SKM-1 treated with dmso at 0.1 percent for 144 hours (cell line): ENCODE data around the gene DNAJB11.
A peak's percentile ranks its signal among the peaks of the same experiment; 100 is the strongest.
"Not testable (repeated sequence)": the region's sequence is repeated elsewhere in the genome, so short reads cannot be mapped to it uniquely, and the experiment has no call there.

Source experiments
- DNase-seq: peaks from one replicate; lab custom pipeline; 2025; ENCODE audit not compliant: unreplicated experiment; lab: John Stamatoyannopoulos, UW

DNAJB11 gene

DNA sequence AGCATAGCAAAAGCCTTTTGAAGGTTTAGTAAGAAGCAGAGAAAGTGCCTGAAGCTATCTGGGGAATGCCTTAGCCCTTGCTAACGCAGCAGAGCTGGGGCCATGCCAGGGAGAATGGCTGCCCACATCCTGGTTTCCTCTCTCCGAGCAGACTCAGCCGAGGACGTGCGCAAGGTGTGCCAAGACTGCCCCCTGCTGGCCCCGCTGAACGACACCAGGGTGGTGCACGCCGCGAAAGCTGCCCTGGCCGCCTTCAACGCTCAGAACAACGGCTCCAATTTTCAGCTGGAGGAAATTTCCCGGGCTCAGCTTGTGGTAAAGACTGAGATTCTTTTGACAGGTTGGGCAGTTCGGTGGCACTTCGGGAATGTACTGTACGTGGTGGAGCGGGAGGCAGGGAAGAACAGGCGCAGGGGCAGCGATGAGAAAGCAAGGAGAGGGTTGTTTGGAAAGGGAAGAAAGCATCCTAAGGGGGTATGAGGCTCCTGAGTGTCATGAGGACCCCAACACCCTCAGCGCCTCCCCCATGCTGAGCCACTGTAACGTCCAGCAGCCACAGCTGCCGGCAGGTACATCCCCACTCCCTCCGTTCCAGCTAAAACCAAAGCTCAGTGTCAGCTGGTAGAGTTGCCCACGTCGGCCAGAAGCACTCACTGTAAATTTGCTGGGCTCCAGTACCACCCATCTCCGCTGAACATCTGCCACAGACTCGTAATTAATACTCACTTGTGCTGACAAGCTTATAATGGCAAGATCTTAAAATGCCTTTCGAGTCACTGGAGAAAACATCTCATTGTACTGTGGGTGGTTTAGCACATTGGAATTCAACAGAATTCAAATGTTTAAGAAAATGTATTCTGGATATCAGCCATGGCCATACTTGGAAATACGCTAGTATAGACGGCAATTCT is 46.8 kb downstream of the DNAJB11 start:
- DNase-seq, result peak; percentile 82

DNA sequence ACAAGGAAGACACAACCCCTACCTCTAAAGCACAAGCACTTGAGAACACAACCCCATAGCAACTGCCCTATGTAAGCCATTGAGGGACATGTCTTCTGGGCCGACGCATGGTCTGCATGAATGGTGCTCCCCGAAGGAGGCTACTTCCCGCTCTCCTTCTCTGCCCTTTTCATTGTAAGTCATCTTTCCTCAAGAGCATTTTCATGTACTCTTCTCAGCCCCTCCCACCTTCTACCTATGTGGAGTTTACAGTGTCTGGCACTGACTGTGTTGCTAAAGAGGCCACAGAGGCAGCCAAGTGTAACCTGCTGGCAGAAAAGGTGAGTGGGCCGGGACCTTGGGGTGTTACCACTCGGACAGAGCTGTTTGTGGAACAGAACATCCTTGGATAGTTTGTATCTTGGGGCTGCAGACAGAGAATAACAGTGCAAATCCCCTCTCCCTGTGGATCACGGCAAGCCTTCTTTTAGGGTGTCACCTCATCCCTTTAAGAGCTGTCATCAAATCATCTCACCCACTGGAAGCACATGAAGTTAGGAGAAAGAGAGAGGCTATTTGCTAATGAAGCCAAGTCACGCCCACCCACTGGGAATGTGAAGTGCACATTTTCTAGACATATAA is 47.9 kb downstream of the DNAJB11 start:
- no peak for DNase-seq

DNA sequence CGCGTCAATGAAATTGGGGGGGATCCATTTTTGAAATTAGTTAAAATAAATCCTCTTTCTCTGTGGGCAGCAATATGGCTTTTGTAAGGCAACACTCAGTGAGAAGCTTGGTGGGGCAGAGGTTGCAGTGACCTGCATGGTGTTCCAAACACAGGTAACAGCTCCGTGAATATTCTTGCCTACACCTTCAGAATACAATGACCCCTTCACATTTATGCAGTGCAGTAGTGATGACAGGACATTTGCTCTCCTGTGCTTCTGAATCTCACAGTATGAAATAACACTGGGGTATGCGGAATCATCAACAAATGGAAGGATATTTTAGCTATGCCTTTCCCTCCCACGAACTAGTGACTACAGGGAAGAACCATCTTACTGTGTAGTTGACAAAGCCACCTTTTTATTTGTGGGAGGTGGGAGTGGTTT is 49.3 kb downstream of the DNAJB11 start:
- no peak for DNase-seq

DNA sequence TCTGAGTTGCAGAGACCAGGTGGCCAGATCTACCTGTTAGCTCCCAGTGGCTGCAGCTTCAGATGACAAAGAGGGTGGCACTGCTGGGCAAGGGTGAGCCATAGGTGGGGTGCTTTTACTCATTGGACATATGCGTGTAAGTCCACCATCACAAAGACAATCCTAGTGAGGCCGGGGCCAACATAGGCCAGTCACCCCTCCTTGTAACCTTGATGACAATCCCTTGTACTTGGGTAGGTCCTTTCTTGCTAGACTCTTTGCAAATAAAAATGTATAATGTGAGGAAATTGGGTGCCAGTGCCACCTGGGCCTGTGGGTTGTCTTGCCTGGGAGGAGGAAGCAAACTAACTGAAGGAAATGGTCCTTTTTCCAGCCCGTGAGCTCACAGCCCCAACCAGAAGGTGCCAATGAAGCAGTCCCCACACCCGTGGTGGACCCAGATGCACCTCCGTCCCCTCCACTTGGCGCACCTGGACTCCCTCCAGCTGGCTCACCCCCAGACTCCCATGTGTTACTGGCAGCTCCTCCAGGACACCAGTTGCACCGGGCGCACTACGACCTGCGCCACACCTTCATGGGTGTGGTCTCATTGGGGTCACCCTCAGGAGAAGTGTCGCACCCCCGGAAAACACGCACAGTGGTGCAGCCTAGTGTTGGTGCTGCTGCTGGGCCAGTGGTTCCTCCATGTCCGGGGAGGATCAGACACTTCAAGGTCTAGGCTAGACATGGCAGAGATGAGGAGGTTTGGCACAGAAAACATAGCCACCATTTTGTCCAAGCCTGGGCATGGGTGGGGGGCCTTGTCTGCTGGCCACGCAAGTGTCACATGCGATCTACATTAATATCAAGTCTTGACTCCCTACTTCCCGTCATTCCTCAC is 49.9 kb downstream of the DNAJB11 start:
- DNase-seq, result no peak

DNA sequence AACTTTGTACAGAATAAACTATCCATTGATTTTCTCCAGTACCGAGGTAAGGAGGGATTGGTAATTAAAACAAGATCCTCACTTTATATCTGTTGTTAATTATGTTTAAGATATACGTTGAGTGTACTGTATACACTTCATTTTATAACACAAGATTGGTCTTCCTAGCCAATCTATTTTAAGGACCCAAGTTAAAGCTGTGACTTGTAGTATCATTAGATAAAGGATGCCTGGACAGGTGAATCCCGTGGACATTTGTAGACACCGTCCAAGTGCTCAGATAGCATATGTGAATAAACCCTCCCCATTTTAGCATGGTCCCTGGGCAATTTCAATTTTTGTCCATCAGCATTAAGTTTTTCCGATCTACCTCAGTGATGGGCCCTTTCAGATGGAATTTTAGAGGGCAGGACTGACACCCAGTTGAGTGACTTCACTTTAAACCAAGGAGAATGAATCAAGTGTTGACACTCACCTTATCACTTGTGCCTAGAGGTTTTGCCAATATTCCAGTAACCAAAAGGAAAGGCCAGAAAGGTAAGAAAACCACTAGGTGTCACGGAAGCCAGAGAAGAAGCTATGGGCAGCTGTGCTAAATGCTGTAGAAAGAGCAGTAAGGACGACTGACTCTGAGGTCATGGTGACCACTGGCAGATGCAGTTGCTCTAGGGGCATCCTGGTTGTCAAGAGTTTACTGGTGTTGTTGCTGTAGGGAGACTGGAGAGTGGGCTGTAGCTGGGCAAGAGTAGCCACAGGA is 51.6 kb downstream of the DNAJB11 start:
- no peak for DNase-seq

DNA sequence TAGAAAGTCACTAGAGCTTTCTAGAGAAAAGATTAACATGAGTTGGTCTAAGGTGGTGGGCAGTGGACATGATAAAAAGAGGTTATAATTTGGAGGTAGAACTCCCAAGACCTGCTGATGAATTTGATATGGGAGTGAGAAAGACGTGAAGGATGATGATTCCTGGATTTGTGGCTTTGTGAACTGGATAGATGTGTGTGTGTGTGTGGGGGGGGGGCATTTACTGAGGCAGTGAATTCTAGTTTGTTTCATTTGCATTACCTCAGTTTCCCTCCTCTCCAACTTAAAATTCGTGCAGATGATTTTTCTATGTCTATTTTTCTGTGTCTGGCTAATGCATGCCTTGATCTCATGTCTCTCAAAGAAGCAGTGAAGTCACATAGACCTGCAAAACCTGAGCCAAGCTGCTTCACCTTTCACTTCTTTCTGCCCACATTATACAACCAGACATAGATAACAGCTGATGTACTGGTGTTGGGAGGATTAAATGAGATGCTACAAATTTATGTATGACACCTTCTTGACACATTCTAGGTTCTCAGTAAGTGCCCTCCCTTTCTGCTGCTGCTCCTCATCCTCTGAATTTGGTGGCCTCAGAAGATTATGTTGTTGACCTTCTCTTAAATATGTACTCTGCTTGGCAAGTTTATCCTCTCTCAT is 52.3 kb downstream of the DNAJB11 start:
- no peak for DNase-seq

DNA sequence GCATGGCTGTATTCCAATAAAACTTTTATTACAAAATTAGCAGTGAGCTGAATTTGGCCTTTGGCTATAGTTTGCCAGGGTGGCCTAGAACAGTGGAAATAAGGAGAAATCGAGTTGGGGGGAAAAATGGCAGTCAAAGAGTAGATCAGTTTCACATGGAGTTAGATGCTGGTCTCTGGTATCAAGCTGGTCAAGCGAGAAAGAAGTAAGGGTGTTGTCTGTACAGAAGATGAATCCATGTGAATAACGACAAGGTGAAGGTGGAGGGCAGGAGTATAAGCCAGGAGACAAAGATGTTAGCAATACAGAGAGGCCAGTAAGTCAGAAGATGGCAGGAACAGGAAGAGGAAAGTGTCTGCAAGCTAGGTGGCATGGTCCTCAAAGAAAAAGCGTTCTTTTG is 54.1 kb downstream of the DNAJB11 start:
- no peak for DNase-seq

DNA sequence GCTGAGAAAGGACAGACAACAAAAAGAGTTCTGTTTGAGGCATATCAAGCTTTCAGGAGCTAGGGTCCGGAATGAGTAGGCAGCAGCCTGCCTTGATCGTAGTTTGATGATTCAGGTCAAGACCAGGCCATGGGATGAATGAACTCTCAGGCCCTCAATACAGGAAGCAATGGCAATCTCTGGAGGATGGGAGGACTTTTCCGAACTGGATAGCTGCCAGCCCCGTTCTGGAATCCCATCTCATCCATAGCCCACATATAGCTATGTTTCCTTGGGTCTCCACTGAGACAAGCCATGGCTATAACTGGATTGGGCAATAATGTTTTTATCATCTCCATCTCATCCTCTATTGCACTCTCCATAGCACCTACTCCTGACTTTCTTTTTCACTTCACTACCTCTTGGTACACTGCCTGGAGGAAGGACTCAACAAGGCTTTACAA is 55.1 kb downstream of the DNAJB11 start:
- DNase-seq, result no peak

DNA sequence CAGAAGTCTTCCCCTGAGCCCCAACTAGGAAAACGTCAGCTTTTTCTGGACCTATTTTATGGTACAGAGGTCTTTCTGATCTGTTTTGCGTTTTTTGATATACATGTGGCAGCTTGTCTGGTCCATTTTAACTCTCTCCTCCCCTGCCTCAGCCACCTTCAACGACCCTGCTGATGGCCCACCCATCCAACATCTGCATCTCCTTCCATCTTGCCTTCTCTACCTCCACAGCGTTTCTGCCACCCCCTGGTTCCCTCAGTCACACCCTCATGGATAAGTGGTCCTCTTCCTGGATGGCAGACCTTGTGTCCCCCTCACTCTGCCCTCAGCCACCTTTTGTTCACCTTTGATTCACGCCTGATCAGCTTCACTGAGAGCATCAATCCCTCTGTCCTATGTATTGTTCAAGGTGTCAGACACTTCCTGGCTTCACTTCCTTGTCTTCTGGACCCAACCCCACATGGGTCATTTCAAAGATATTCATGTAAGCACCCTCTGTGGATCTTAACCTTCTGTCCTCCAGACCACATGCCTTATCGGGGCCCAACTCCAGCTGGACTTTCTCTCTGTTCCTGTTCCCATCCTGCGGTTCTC is 55.8 kb downstream of the DNAJB11 start:
- DNase-seq, result no peak

DNA sequence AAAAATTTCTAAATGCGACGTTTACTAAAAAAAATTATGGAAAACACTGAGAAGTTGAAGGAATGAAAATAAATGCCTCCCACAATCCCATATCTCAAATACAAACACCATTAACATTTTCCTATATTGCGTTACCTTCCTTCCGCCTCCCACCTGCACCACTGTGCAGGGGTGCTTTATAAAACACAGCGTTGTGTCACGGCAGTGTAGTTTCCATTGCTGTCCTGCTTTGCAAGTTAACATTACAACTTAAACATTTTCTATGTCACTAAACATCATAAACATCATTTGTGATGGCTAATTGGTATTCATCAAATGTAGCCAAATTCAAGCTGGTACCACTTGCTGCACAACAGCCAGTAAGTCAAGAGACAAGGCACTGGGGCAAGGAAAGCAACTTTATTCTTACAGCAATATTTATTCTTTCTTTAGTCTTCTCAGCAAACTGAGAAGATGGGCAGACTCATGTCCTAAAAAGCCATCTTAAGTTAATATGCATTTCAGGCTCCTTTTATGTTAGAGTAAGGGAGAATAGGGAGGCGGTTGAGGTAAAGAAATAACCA is 57.4 kb downstream of the DNAJB11 start:
- no peak for DNase-seq

DNA sequence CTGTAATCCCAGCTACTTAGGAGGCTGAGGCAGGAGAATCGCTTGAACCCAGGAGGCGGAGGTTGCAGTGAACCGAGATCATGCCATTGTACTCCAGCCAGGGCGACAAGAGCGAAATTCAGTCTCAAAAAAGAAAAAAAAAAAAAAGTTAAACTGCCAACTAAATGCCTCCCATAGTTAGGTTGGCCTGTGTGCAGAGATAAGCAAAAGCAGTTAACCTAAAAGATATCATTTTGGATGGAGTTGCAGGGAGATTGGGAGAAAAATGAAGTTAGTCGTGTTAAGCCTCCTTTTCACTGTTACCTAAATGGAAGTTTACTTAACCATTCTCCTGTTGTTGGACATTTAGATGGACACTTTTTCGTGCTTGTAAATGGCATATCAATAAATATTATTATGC is 58.2 kb downstream of the DNAJB11 start:
- DNase-seq, result no peak

DNA sequence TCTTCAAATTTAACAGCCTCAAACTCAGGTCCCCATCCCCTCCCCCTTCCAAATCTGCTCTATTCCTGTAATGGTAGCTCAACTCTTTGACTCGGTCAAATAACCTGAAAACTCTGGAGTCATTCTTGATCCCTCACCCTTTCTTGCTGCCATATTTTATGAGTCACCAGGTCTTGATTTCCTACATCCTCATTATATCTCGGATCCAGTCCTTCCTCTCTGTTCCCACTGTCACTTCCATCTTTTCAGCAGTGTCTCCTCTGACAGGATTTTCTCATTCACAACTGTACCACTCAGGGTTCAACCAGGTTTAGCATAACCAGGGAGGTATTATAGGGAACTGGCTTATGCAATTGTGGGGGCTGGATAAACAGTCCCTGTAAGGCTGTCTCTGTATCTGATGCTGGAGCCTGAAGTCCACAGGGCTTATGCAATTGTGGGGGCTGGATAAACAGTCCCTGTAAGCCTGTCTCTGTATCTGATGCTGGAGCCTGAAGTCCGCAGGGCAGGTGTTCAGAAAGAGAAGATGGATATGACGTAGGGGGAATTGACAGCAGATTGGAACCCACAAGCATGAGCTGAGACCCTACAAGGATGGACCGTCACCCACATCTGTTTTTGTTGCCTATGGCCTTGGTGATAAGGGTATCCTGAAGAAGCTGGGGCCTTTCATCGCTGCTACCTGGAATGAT is 60.6 kb downstream of the DNAJB11 start:
- DNase-seq, result no peak

DNA sequence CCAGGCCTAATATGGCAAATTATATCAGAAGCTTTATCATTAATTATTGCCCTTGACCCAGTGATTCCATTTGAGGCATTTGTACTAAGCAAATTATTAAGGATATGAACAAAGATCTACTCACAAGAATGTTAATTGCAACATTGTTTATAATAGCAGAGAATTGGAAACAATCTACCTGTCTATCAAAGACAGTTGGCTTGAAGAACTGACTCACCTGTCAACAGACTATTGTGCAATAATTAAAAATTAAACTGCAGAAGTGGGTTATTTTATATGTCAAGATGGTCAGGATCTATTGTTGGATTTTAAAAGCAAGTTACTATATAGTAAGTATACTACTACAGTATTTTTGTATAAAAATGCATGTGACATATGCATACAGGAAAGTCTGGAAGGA is 63.0 kb downstream of the DNAJB11 start:
- DNase-seq, result no peak

DNA sequence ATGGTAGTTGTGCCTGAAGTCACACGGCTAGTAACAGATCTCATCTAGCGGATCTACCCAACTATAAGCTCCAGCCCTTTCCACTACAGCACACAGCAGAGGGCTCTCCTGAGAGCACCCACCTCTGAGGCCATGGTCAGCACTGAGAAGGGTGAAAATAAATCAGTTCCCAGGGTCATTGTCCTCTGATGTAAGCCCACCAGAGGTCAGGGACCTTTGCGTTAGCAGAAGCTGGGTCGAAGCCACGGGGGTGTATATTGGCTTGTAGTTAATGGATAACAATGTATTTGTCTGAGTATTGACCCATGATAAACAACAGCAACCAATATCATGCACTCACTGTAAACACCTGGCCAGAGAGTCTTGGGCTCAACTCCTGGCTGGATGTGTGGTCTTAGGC is 63.7 kb downstream of the DNAJB11 start:
- DNase-seq, result not testable (repeated sequence)
